DND-41 (cell line): ENCODE results near the gene NEAT1.

Source experiments
- ATAC-seq: fragments of 200-7000 bp; cut with Tn5 transposase; 3 replicates; pipeline ENCODE4 v1.9.1; 2021; ENCODE audit warnings: low read depth; ENCODE audit not compliant: insufficient read depth
- DNase-seq: peaks from one replicate; pipeline ENCODE4 v3.0.0-alpha.2; 2020
- H2AFZ ChIP-seq: 2 replicates; pipeline ENCODE4 v1.6.0; 2012; ENCODE audit warnings: low read depth, low read length
- H3K27ac ChIP-seq: 2 replicates; pipeline ENCODE4 v1.5.1; 2012; ENCODE audit warnings: low read length, inconsistent platforms
- H3K27me3 ChIP-seq: fragments of 200-600 bp; sonication (generic); 2 replicates; pipeline ENCODE4 v1.6.0; 2012; ENCODE audit warnings: low read length, mild to moderate bottlenecking, inconsistent platforms; ENCODE audit not compliant: insufficient read depth, poor library complexity
- H3K36me3 ChIP-seq: 2 replicates; pipeline ENCODE4 v1.5.1; 2012; ENCODE audit warnings: low read length, inconsistent platforms; ENCODE audit not compliant: insufficient read depth
- H3K4me1 ChIP-seq: 2 replicates; pipeline ENCODE4 v1.5.1; 2012; ENCODE audit warnings: mild to moderate bottlenecking, low read length; ENCODE audit not compliant: insufficient read depth
- H3K4me2 ChIP-seq: 2 replicates; pipeline ENCODE4 v1.6.0; 2012; ENCODE audit warnings: mild to moderate bottlenecking, moderate library complexity, low read length, inconsistent platforms; ENCODE audit not compliant: insufficient read depth
- H3K4me3 ChIP-seq, 2 experiments: fragments of 200-600 bp in 1 of 2; shearing (Covaris generic) in 1 of 2; 2 replicates each; pipeline ENCODE4 v1.5.1; 2012 to 2016; ENCODE audit warnings: inconsistent platforms in 2 of 2, low read length in 2 of 2, mild to moderate bottlenecking in 2 of 2, low read depth in 1 of 2, moderate library complexity in 1 of 2
- H3K79me2 ChIP-seq: 2 replicates; pipeline ENCODE4 v1.6.0; 2012; ENCODE audit warnings: low read length, inconsistent platforms; ENCODE audit not compliant: insufficient read depth
- H3K9ac ChIP-seq: 2 replicates; pipeline ENCODE4 v1.6.0; 2012; ENCODE audit warnings: low read depth, mild to moderate bottlenecking, inconsistent platforms, low read length, moderate library complexity
- H3K9me3 ChIP-seq: 2 replicates; pipeline ENCODE4 v1.5.1; 2012; ENCODE audit warnings: low read length, moderate library complexity, mild to moderate bottlenecking, inconsistent platforms; ENCODE audit not compliant: insufficient read depth, severe bottlenecking
- H4K20me1 ChIP-seq: 2 replicates; pipeline ENCODE4 v1.6.0; 2012; ENCODE audit warnings: low read length; ENCODE audit not compliant: insufficient read depth
- EZH2 ChIP-seq: IDR thresholded peaks from 3 replicates; pipeline ENCODE4 v1.6.1; 2012; ENCODE audit warnings: borderline replicate concordance, low read depth, mild to moderate bottlenecking, moderate library complexity, low read length, inconsistent platforms; ENCODE audit not compliant: severe bottlenecking
- TF ChIP-seq, protein P1 (sequence below): IDR thresholded peaks from 2 replicates; pipeline ENCODE4 v1.5.1; 2012; ENCODE audit warnings: borderline replicate concordance, low read length, moderate library complexity, mild to moderate bottlenecking; ENCODE audit not compliant: poor library complexity, severe bottlenecking; ENCODE audit errors: extremely low read depth

The NEAT1 gene

GRCh38 chr11:65427691-65428577 lies 5.3 kb downstream of the NEAT1 start:
- no peak for DNase-seq
- H3K4me3 ChIP-seq = peak overlapping the region in 1 of 2 experiments; percentile 79; a peak in 2 of 4 replicates
- peak overlapping the region; percentile 98 for H3K9ac ChIP-seq
- H4K20me1 ChIP-seq = peaks cover 87% of the 10 kb centered on the region
- peak overlapping the region; percentile 99 for H3K27ac ChIP-seq
- H3K36me3 ChIP-seq = peaks cover 46% of the 10 kb centered on the region
- H3K9me3 ChIP-seq = no peaks in the 10 kb centered on the region
- peaks cover 99% of the 10 kb centered on the region for H3K79me2 ChIP-seq
- ATAC-seq = peak; percentile 1; the same call in 1 of the 3 replicates
- H3K27me3 ChIP-seq = no peaks in the 10 kb centered on the region
- no peak overlapping the region for H2AFZ ChIP-seq
- TF ChIP-seq, protein P1, sequence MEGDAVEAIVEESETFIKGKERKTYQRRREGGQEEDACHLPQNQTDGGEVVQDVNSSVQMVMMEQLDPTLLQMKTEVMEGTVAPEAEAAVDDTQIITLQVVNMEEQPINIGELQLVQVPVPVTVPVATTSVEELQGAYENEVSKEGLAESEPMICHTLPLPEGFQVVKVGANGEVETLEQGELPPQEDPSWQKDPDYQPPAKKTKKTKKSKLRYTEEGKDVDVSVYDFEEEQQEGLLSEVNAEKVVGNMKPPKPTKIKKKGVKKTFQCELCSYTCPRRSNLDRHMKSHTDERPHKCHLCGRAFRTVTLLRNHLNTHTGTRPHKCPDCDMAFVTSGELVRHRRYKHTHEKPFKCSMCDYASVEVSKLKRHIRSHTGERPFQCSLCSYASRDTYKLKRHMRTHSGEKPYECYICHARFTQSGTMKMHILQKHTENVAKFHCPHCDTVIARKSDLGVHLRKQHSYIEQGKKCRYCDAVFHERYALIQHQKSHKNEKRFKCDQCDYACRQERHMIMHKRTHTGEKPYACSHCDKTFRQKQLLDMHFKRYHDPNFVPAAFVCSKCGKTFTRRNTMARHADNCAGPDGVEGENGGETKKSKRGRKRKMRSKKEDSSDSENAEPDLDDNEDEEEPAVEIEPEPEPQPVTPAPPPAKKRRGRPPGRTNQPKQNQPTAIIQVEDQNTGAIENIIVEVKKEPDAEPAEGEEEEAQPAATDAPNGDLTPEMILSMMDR = no peak
- peak overlapping the region; percentile 86 for H3K4me2 ChIP-seq
- H3K4me1 ChIP-seq = peaks cover 61% of the 10 kb centered on the region

DNA sequence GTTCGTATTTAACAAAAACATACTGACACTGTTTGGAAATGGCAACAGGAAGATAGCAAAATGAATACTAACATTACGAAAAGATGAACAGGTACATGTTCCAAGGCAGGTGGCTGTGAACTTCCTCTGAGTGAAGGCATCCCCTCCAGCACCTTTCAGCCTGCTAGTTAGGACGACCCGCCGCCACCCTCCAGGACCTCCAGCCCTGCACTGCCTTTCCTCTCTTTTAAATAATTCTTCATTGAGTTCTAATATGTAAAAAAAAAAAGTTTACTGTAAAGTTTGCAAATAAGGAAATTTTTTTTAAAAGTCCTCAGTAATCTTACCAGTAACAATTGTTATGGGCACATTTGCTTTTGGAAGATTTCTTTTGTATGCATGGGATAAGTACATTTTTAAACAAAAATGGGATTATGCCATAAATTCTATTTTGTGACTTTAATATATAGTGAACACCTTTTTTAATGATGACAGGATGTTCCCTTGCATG lies 6.0 kb downstream of the NEAT1 start:
- TF ChIP-seq EZH2 = no peak
- TF ChIP-seq, protein P1 = no peak
- peaks cover 96% of the 10 kb centered on the region for H3K79me2 ChIP-seq
- H2AFZ ChIP-seq = no peak overlapping the region
- no peaks in the 10 kb centered on the region for H3K9me3 ChIP-seq
- no peaks in the 10 kb centered on the region for H3K27me3 ChIP-seq
- ATAC-seq (no peak), DNase-seq (no peak)
- H3K36me3 ChIP-seq = peaks cover 39% of the 10 kb centered on the region
- peak overlapping the region; percentile 53; the same call in 1 of the 2 replicates for H3K27ac ChIP-seq
- H3K9ac ChIP-seq = peak overlapping the region; percentile 98; the same call in 1 of the 2 replicates
- H3K4me2 ChIP-seq = peak overlapping the region; percentile 86; the same call in 1 of the 2 replicates
- peaks cover 61% of the 10 kb centered on the region for H3K4me1 ChIP-seq
- peak overlapping the region in 1 of 2 experiments; percentile 79; a peak in 1 of 4 replicates for H3K4me3 ChIP-seq
- H4K20me1 ChIP-seq = peaks cover 83% of the 10 kb centered on the region

DNA sequence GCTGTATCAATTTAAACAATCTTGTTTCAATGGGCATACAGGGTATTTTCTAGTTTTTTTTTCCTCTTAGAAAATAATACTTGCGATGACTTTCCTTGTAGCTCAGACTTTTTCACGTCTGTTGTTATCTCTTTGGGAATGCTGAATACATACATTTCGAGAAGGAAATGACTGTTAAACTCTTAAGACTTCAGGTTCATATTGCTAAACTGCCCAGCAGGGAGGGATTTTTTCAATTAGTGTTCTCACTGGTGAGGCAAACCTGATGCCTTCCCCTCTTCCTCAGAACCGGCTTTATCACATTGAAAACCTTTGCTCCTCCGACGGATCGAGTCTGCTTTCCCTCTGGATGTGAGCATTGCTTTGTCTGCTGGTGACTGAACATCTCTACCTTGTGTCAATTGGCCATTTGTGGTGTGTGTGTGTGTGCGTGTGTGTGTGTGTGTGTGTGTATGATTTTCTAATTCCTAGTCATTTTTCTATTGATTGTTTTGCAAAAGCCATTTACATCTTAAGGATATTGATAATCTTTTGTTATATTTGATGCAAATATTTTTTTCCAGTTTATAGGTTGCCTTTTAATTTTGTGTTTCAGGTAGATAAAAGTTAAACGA lies 6.6 kb downstream of the NEAT1 start:
- Histone ChIP-seq H2AFZ (no peak overlapping the region), H3K79me2 (peaks cover 96% of the 10 kb centered on the region), H3K9me3 (no peaks in the 10 kb centered on the region), H3K4me1 (peaks cover 61% of the 10 kb centered on the region), H3K36me3 (peaks cover 36% of the 10 kb centered on the region), H3K4me2 (peak overlapping the region; percentile 86; the same call in 1 of the 2 replicates), H3K27me3 (no peaks in the 10 kb centered on the region), H3K4me3 (0 out of 4 replicates have a peak overlapping the region, but pooled peaks of 1 of the 2 experiments have one; percentile 8), H4K20me1 (peaks cover 81% of the 10 kb centered on the region), H3K9ac (no peak overlapping the region; the same call in 1 of the 2 replicates), H3K27ac (peak overlapping the region; percentile 17; the same call in 1 of the 2 replicates)
- TF ChIP-seq, protein P1 = no peak
- no peak for TF ChIP-seq EZH2
- ATAC-seq (no peak), DNase-seq (no peak)
